Fibroblast of the aortic adventitia (primary cell): Measurements from ENCODE around the gene CALR3. TPM values are rescaled to one million over a fixed set of nuclear protein-coding genes. Genes with fewer than 3 reads are reported as not detected.
"Not testable (repeated sequence)": the region's sequence is repeated elsewhere in the genome, so short reads cannot be mapped to it uniquely, and the experiment has no call there.

Experiments
- DNase-seq: peaks from one replicate; pipeline ENCODE4 v3.0.0-alpha.2; 2010; ENCODE audit warnings: low read depth
- H3K4me3 ChIP-seq: 2 replicates; pipeline ENCODE4 v1.5.1; 2011; ENCODE audit warnings: low read depth, mild to moderate bottlenecking, control low read depth, low read length, moderate library complexity
- total RNA-seq: library from RNA; depleted of rRNA; stranded (reverse); fragments of >200 nt; gene quantifications from 2 replicates; pipeline ENCODE4 v1.2.3, GENCODE V29; 2012; ENCODE audit warnings: low replicate concordance
- TF ChIP-seq, protein P1 (sequence below): IDR thresholded peaks from 2 replicates; pipeline ENCODE4 v1.5.1; 2011; ENCODE audit warnings: mild to moderate bottlenecking, low read length, control low read depth, inconsistent platforms; ENCODE audit not compliant: insufficient read depth

Gene CALR3, protein sequence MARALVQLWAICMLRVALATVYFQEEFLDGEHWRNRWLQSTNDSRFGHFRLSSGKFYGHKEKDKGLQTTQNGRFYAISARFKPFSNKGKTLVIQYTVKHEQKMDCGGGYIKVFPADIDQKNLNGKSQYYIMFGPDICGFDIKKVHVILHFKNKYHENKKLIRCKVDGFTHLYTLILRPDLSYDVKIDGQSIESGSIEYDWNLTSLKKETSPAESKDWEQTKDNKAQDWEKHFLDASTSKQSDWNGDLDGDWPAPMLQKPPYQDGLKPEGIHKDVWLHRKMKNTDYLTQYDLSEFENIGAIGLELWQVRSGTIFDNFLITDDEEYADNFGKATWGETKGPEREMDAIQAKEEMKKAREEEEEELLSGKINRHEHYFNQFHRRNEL
- total RNA-seq = not detected in 2 replicates

DNA sequence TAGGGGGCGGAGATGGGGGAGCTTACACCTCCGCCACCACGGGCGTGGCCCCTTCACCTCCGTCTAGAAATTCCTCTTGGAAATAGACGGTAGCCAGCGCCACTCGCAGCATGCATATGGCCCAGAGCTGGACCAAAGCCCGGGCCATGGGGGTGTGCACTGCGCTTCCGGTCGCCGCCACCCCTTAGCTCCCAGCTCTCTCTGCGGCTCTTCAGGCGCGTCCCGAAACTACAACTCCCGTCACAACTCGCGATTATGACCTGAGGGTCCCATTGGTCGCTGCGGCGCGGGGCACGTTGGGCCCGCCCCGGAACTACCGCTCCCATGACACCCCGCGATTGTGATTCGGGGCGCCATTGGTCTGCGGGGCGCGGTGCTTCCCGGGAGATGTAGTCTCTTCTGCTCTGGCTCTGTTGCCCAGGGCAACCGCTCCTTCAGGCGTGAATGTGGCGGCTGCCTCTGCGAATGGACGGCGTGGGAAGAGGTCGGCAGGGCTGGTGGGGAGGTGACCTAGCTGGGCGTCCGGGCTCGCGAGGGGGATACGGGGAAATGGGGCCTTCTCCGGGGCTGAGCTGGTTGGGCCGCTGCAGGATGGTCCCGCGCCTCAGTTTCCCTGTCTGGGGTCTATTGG lies at the start of gene CALR3, which contains the start of gene C19orf44:
Gene CALR3, minus strand, starts transcription at position 186 of the 631 bp plus-strand sequence. Its CDS starts 38 bp downstream, at position 148.
Gene C19orf44, plus strand, starts transcription at position 413 of the 631 bp plus-strand sequence. CDS start 4,399 bp downstream, outside the sequence.
- DNase-seq = peak; percentile 97
- peak within 1 kb of the TSS; percentile 95 for H3K4me3 ChIP-seq
- TF ChIP-seq, protein P1, sequence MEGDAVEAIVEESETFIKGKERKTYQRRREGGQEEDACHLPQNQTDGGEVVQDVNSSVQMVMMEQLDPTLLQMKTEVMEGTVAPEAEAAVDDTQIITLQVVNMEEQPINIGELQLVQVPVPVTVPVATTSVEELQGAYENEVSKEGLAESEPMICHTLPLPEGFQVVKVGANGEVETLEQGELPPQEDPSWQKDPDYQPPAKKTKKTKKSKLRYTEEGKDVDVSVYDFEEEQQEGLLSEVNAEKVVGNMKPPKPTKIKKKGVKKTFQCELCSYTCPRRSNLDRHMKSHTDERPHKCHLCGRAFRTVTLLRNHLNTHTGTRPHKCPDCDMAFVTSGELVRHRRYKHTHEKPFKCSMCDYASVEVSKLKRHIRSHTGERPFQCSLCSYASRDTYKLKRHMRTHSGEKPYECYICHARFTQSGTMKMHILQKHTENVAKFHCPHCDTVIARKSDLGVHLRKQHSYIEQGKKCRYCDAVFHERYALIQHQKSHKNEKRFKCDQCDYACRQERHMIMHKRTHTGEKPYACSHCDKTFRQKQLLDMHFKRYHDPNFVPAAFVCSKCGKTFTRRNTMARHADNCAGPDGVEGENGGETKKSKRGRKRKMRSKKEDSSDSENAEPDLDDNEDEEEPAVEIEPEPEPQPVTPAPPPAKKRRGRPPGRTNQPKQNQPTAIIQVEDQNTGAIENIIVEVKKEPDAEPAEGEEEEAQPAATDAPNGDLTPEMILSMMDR = peak; percentile 24

DNA sequence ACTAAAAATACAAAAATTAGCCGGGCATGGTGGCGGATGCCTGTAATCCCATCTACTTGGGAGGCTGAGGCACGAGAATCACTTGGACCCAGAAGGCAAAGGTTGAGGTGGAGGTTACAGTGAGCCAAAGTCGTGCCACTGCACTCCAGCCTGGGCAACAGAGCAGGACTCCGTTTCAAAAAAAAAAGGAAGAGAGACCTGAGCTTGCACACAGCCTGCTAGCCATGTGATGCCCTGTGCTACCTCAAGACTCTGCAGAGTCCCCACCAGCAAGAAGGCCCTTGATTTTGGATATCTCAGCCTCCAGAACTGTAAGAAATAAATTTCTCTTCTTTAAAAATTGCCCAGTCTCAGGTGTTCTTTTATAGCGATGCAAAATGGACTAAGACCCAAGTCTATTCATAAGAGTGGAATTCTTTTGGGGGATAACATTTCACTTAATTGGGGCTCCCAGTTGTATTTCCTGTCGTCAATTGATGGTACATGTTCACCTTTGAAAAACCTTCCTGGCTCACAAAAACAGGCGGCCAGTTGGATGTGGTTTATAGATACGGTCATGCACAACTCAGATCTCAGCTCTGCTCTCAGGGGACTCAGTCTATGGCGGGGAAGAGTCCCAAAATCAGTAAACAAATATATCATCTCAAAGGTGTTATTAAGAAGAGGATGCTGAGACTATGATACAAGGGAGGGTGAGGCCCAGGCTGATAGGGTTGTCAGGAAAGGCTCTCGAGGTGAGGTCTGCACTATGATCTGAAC lies 48.7 kb upstream of the CALR3 start:
- no peak overlapping the region for H3K4me3 ChIP-seq
- DNase-seq = no peak
- TF ChIP-seq, protein P1 = no peak

- not testable (repeated sequence) for DNase-seq, H3K4me3 ChIP-seq
Observed at GRCh38 chr19:16543734-16544133, 47.8 kb upstream of the CALR3 start.

GRCh38 chr19:16542910-16543472 lies 47.0 kb upstream of the CALR3 start:
- H3K4me3 ChIP-seq = peak overlapping the region; percentile 93
- DNase-seq = peak; percentile 6
- TF ChIP-seq, protein P1 = no peak

GRCh38 chr19:16542045-16542909 lies 46.3 kb upstream of the CALR3 start, which contains the start of gene CHERP:
Gene CHERP, minus strand, starts transcription at chr19:16542437. Its CDS starts 59 bp downstream, at chr19:16542378.
- H3K4me3 ChIP-seq = peak within 1 kb of the TSS; percentile 93
- TF ChIP-seq, protein P1 = no peak
- DNase-seq = peak; percentile 88

GRCh38 chr19:16541526-16542044 lies 45.6 kb upstream of the CALR3 start:
- DNase-seq = no peak
- H3K4me3 ChIP-seq = peak overlapping the region; percentile 93
- TF ChIP-seq, protein P1 = no peak
